Measurements from ENCODE around the gene SLC38A3. TPM values are rescaled to one million over a fixed set of nuclear protein-coding genes. Genes with fewer than 3 reads are reported as not detected.

SLC38A3 gene
- total RNA-seq (ENCODE audit: low replicate concordance) = 0.17 and 0.77 TPM in 2 replicates

DNA sequence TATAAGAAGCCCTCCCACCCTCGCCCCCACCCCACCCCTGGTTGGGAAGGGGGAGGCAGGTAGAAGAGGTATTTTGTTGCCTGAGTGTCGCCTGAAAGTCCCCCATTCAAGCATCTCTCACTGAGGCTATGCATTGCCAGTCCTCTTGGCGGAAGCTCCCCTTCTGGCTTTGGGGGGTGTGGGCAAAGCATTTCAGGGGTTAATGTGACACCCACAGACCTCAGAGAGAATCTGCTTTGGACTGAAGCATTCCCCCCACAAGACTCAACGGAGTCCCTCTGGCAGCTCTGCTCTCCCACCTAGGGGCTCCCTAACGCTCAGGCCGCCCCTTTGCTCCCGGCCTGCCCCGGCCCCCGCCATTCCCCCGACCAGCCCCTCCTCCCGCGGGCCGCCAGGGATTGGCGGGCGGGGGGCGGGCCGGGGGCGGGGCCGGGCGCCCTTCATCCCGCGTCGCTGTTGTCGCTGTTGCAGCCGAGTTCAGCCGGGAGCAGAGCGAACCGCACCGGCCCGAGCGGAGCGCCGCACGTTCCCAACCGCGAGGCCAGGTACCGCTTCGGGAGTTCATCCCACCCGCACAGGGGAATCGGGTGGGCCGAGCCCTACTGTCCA is at the start of gene SLC38A3:
SLC38A3 (plus strand) TSS at position 468 of the 609 bp plus-strand sequence. CDS start 8,929 bp downstream, outside the sequence.
- Histone ChIP-seq H3K4me3 (peak within 1 kb of the TSS; percentile 62), H3K9me3 (ENCODE audit: low read depth) (no peaks in the 10 kb centered on the region), H3K27me3 (peaks cover 41% of the 10 kb centered on the region), H3K4me2 (peak within 1 kb of the TSS; percentile 96), H2AFZ (replicated peaks) (peak within 1 kb of the TSS; percentile 93), H4K20me1 (ENCODE audit: low read depth) (no peaks in the 10 kb centered on the region), H3K4me1 (peaks cover 12% of the 10 kb centered on the region), H3K79me2 (ENCODE audit: low read depth) (no peaks in the 10 kb centered on the region), H3K9ac (peak within 1 kb of the TSS; percentile 17), H3K27ac (no peak within 1 kb of the TSS), H3F3A (ENCODE audit: low read depth) (peaks cover 10% of the 10 kb centered on the region), H3K36me3 (no peaks in the 10 kb centered on the region)
- TF ChIP-seq EZH2phosphoT487 (IDR thresholded peaks at IDR 0.05) = no peak
- TF ChIP-seq, protein P1, sequence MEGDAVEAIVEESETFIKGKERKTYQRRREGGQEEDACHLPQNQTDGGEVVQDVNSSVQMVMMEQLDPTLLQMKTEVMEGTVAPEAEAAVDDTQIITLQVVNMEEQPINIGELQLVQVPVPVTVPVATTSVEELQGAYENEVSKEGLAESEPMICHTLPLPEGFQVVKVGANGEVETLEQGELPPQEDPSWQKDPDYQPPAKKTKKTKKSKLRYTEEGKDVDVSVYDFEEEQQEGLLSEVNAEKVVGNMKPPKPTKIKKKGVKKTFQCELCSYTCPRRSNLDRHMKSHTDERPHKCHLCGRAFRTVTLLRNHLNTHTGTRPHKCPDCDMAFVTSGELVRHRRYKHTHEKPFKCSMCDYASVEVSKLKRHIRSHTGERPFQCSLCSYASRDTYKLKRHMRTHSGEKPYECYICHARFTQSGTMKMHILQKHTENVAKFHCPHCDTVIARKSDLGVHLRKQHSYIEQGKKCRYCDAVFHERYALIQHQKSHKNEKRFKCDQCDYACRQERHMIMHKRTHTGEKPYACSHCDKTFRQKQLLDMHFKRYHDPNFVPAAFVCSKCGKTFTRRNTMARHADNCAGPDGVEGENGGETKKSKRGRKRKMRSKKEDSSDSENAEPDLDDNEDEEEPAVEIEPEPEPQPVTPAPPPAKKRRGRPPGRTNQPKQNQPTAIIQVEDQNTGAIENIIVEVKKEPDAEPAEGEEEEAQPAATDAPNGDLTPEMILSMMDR (IDR thresholded peaks at IDR 0.05) = no peak
- TF ChIP-seq EZH2 (IDR thresholded peaks at IDR 0.05) = no peak
- H3K4me3 Mint-ChIP-seq = peak within 1 kb of the TSS; percentile 78
- DNase-seq (ENCODE audit: low spot score) = peak; percentile 91
- H3K9me3 Mint-ChIP-seq = no peaks in the 10 kb centered on the region
- H3K4me1 Mint-ChIP-seq = peaks cover 25% of the 10 kb centered on the region
- H3K36me3 Mint-ChIP-seq = no peaks in the 10 kb centered on the region
- peaks cover 30% of the 10 kb centered on the region for H3K27me3 Mint-ChIP-seq (ENCODE audit: insufficient read depth, low read depth)
- no peak within 1 kb of the TSS for H3K27ac Mint-ChIP-seq

DNA sequence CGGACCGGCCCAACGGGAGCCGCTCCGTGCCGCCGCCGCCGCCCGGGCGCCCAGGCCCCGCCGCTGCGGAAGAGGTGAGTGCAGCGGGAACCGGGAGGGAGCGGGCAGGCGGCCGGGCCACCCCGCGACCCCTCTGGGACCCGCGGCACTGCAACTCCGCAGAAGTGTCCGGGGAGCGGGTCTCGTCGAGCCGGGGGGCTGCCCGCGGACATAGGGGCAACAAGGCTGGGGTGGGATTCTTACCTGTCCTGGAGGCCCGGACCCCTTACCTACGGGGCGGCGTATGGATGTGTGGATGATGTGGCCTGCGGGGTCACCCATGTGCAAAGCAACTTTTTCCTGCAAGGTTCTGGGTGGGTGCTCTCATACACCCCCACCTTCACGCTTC is 49.6 kb upstream of the SLC38A3 start:
- Mint-ChIP-seq H3K4me3 (peak overlapping the region; percentile 97), H3K9me3 (peaks cover 7% of the 10 kb centered on the region), H3K27me3 (ENCODE audit: insufficient read depth, low read depth) (peaks cover 26% of the 10 kb centered on the region), H3K4me1 (peaks cover 49% of the 10 kb centered on the region), H3K36me3 (no peaks in the 10 kb centered on the region), H3K27ac (peak overlapping the region; percentile 74)
- Histone ChIP-seq H3K9me3 (ENCODE audit: low read depth) (no peaks in the 10 kb centered on the region), H2AFZ (replicated peaks) (no peak overlapping the region), H3K4me1 (peaks cover 47% of the 10 kb centered on the region), H3K79me2 (ENCODE audit: low read depth) (peaks cover 35% of the 10 kb centered on the region), H3K4me3 (peak overlapping the region; percentile 94), H3K9ac (no peak overlapping the region), H3F3A (ENCODE audit: low read depth) (peaks cover 10% of the 10 kb centered on the region), H3K4me2 (peak overlapping the region; percentile 94), H4K20me1 (ENCODE audit: low read depth) (peaks cover 50% of the 10 kb centered on the region), H3K27me3 (peaks cover 37% of the 10 kb centered on the region), H3K36me3 (no peaks in the 10 kb centered on the region), H3K27ac (no peak overlapping the region)
- TF ChIP-seq, protein P1 (IDR thresholded peaks at IDR 0.05) = no peak
- TF ChIP-seq EZH2phosphoT487 (IDR thresholded peaks at IDR 0.05) = no peak
- TF ChIP-seq EZH2 (IDR thresholded peaks at IDR 0.05) = no peak
- DNase-seq (ENCODE audit: low spot score) = no peak

DNA sequence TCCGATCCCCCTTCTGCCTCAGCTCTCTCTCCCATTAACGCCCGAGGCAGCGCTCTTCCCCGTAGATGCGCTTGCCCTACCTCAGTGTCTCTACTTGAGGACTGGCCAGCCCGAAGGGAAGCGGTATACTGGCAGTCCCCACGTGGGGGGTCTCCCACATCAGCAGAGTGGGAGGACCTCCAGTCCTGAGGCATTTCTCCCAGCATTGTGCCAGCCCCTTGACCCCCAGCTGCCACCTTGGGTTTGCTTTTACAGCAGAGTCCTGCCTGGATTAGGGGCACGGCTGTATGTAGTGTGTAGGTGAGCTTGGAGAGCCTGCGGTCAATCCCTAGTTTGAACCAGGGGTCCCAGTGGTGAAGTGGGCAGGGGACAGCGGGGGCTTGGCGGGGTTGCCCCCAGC is 49.2 kb upstream of the SLC38A3 start:
- Histone ChIP-seq H3K9ac (no peak overlapping the region), H2AFZ (replicated peaks) (no peak overlapping the region)
- DNase-seq (ENCODE audit: low spot score) = peak; percentile 72

More for the DNA sequence above, 49.2 kb upstream of the SLC38A3 start:
- peak overlapping the region; percentile 94 for H3K4me2 ChIP-seq
- H3K4me3 Mint-ChIP-seq = peak overlapping the region; percentile 97
- H3K27me3 Mint-ChIP-seq (ENCODE audit: insufficient read depth, low read depth) = peaks cover 26% of the 10 kb centered on the region
- H3K9me3 ChIP-seq (ENCODE audit: low read depth) = no peaks in the 10 kb centered on the region
- H3K27me3 ChIP-seq = peaks cover 37% of the 10 kb centered on the region
- H3K27ac Mint-ChIP-seq = peak overlapping the region; percentile 74
- peak overlapping the region; percentile 94 for H3K4me3 ChIP-seq
- TF ChIP-seq, protein P1 (IDR thresholded peaks at IDR 0.05) = no peak
- TF ChIP-seq EZH2 (IDR thresholded peaks at IDR 0.05) (no peak), EZH2phosphoT487 (IDR thresholded peaks at IDR 0.05) (no peak)
- H3K36me3 Mint-ChIP-seq = no peaks in the 10 kb centered on the region
- H3F3A ChIP-seq (ENCODE audit: low read depth) = peaks cover 6% of the 10 kb centered on the region
- peaks cover 47% of the 10 kb centered on the region for H3K4me1 ChIP-seq
- peaks cover 7% of the 10 kb centered on the region for H3K9me3 Mint-ChIP-seq
- H3K36me3 ChIP-seq = no peaks in the 10 kb centered on the region
- H3K4me1 Mint-ChIP-seq = peaks cover 47% of the 10 kb centered on the region
- peaks cover 35% of the 10 kb centered on the region for H3K79me2 ChIP-seq (ENCODE audit: low read depth)
- no peak overlapping the region for H3K27ac ChIP-seq
- peaks cover 54% of the 10 kb centered on the region for H4K20me1 ChIP-seq (ENCODE audit: low read depth)

All from neural progenitor cell (in vitro differentiated cells).